Measurements from ENCODE around the gene CAMTA1. TPM values are rescaled to one million over a fixed set of nuclear protein-coding genes. Genes with fewer than 3 reads are reported as not detected.

CAMTA1 gene
- polyA plus RNA-seq, 1 donor from 2014 or later = 162 TPM

GRCh38 chr1:6942990-6943389, 157.7 kb downstream of the CAMTA1 start:
- Histone ChIP-seq H3F3A (ENCODE audit: insufficient read depth, low read length, poor library complexity, severe bottlenecking) (no peaks in the 10 kb centered on the region), H3K4me2 (ENCODE audit: low read length) (no peak overlapping the region), H3K27ac (ENCODE audit: low read length) (no peak overlapping the region), H4K20me1 (ENCODE audit: insufficient read depth) (no peaks in the 10 kb centered on the region), H3K79me2 (replicated peaks; ENCODE audit: insufficient read depth, low read length) (no peaks in the 10 kb centered on the region), H3K9me3 (ENCODE audit: low read length) (no peaks in the 10 kb centered on the region), H3K36me3 (ENCODE audit: insufficient read depth, low read length) (no peaks in the 10 kb centered on the region), H3K4me3 (ENCODE audit: low read length) (no peak overlapping the region), H3K9ac (ENCODE audit: low read length) (no peak overlapping the region), H2AFZ (ENCODE audit: low read depth, low read length) (no peak overlapping the region), H3K27me3 (ENCODE audit: insufficient read depth, low read depth, low read length) (no peaks in the 10 kb centered on the region), H3K9me2 (ENCODE audit: insufficient read depth, low read length) (no peaks in the 10 kb centered on the region)
- TF ChIP-seq POLR2AphosphoS5 (IDR thresholded peaks at IDR 0.05) (no peak), SMC3 (conservative IDR thresholded peaks at IDR 0.05; ENCODE audit: poor library complexity) (no peak), RAD21 (conservative IDR thresholded peaks at IDR 0.05) (no peak), CTCF (IDR thresholded peaks at IDR 0.05; ENCODE audit: poor library complexity, severe bottlenecking) (no peak), EP300 (conservative IDR thresholded peaks at IDR 0.05; ENCODE audit: poor library complexity, severe bottlenecking) (no peak), TAF1 (IDR thresholded peaks at IDR 0.05; ENCODE audit: low read depth) (no peak), MXI1 (conservative IDR thresholded peaks at IDR 0.05; ENCODE audit: poor library complexity, severe bottlenecking) (no peak)

GRCh38 chr1:6944434-6944833, 159.2 kb downstream of the CAMTA1 start:
- H2AFZ ChIP-seq (ENCODE audit: low read depth, low read length) = no peak overlapping the region
- no peaks in the 10 kb centered on the region for H3K36me3 ChIP-seq (ENCODE audit: insufficient read depth, low read length)

More at GRCh38 chr1:6944434-6944833, 159.2 kb downstream of the CAMTA1 start:
- Histone ChIP-seq H3K27me3 (ENCODE audit: insufficient read depth, low read depth, low read length) (no peaks in the 10 kb centered on the region), H3F3A (ENCODE audit: insufficient read depth, low read length, poor library complexity, severe bottlenecking) (no peaks in the 10 kb centered on the region), H3K79me2 (replicated peaks; ENCODE audit: insufficient read depth, low read length) (no peaks in the 10 kb centered on the region), H3K4me3 (ENCODE audit: low read length) (no peak overlapping the region), H3K9ac (ENCODE audit: low read length) (no peak overlapping the region), H3K27ac (ENCODE audit: low read length) (no peak overlapping the region), H3K4me2 (ENCODE audit: low read length) (no peak overlapping the region), H4K20me1 (ENCODE audit: insufficient read depth) (no peaks in the 10 kb centered on the region), H3K9me3 (ENCODE audit: low read length) (no peaks in the 10 kb centered on the region), H3K9me2 (ENCODE audit: insufficient read depth, low read length) (no peaks in the 10 kb centered on the region)
- TF ChIP-seq REST (IDR thresholded peaks at IDR 0.05; ENCODE audit: borderline replicate concordance) (no peak), CTCF (IDR thresholded peaks at IDR 0.05; ENCODE audit: poor library complexity, severe bottlenecking) (no peak), MXI1 (conservative IDR thresholded peaks at IDR 0.05; ENCODE audit: poor library complexity, severe bottlenecking) (no peak), RAD21 (conservative IDR thresholded peaks at IDR 0.05) (no peak), EZH2 (IDR thresholded peaks at IDR 0.05; ENCODE audit: borderline replicate concordance, insufficient read depth, low read length, poor library complexity, severe bottlenecking) (no peak), EP300 (conservative IDR thresholded peaks at IDR 0.05; ENCODE audit: poor library complexity, severe bottlenecking) (no peak), SMC3 (conservative IDR thresholded peaks at IDR 0.05; ENCODE audit: poor library complexity) (no peak), TAF1 (IDR thresholded peaks at IDR 0.05; ENCODE audit: low read depth) (no peak), POLR2AphosphoS5 (IDR thresholded peaks at IDR 0.05) (no peak)

Data from neural cell (in vitro differentiated cells).